Measurements from ENCODE around the gene IFIH1. TPM values are rescaled to one million over a fixed set of nuclear protein-coding genes. Genes with fewer than 3 reads are reported as not detected.

The IFIH1 gene
- total and polyA plus RNA-seq, 2 experiments from 2014 or later, result 1.2 to 2.5 TPM

DNA sequence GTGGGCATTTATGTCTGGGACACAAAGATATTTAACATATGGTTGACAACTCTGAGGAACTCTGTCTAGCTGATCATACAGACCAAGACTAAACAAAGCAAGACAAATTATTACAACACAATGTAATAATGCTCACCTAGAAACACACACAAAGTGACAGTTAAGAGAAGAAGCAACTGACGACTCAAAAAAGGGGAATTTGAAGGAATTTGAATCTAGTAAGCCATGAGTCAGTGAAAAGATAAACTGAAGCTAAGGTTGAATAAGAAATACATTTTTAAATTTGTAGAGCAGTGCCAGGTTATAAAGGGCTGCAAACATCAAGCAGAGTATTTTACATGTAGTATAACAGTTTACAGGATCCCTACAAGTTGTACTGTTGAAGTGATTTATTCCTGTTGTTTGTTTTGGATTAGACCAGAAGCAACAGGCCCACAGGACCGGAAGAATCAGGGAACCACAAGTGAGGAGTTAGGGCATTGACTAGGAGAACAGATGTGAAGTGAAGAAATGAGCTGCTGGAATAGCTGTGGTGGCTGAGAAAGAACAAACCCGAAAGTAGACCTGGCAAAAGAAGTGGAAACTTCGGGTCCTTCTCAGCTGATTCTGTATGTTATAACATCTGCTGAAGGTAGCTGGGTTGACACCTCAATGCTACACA is 35.6 kb downstream of the IFIH1 start (continued):
- TF ChIP-seq, protein P1, sequence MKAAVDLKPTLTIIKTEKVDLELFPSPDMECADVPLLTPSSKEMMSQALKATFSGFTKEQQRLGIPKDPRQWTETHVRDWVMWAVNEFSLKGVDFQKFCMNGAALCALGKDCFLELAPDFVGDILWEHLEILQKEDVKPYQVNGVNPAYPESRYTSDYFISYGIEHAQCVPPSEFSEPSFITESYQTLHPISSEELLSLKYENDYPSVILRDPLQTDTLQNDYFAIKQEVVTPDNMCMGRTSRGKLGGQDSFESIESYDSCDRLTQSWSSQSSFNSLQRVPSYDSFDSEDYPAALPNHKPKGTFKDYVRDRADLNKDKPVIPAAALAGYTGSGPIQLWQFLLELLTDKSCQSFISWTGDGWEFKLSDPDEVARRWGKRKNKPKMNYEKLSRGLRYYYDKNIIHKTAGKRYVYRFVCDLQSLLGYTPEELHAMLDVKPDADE (IDR thresholded peaks at IDR 0.05), result no peak
- no peak for TF ChIP-seq ZNF114 (CRISPR knock-in tag; IDR thresholded peaks at IDR 0.05)
- TF ChIP-seq STAT1 (IDR thresholded peaks at IDR 0.05; ENCODE audit: unreplicated experiment), result no peak

- Mint-ChIP-seq H3K9me3 (no peaks in the 10 kb centered on the region), H3K27me3 (ENCODE audit: insufficient read depth, low read depth, poor library complexity) (peaks cover 2% of the 10 kb centered on the region), H3K4me1 (peaks cover 3% of the 10 kb centered on the region; the same call in 1 of the 3 replicates), H3K4me3 (no peak overlapping the region), H3K36me3 (ENCODE audit: low read depth) (no peaks in the 10 kb centered on the region), H3K27ac (no peak overlapping the region)
- H3K9me2 ChIP-seq (ENCODE audit: insufficient read depth), result no peaks in the 10 kb centered on the region
- no peaks in the 10 kb centered on the region for H3K4me1 ChIP-seq (ENCODE audit: insufficient read depth)
- no peak overlapping the region for H3K27ac ChIP-seq (ENCODE audit: low read depth)
- no peaks in the 10 kb centered on the region for H3K79me2 ChIP-seq (replicated peaks; ENCODE audit: insufficient read depth)
- no peak overlapping the region for H2AFZ ChIP-seq
- H3K27me3 ChIP-seq (ENCODE audit: insufficient read depth), result no peaks in the 10 kb centered on the region
- TF ChIP-seq, protein P2, sequence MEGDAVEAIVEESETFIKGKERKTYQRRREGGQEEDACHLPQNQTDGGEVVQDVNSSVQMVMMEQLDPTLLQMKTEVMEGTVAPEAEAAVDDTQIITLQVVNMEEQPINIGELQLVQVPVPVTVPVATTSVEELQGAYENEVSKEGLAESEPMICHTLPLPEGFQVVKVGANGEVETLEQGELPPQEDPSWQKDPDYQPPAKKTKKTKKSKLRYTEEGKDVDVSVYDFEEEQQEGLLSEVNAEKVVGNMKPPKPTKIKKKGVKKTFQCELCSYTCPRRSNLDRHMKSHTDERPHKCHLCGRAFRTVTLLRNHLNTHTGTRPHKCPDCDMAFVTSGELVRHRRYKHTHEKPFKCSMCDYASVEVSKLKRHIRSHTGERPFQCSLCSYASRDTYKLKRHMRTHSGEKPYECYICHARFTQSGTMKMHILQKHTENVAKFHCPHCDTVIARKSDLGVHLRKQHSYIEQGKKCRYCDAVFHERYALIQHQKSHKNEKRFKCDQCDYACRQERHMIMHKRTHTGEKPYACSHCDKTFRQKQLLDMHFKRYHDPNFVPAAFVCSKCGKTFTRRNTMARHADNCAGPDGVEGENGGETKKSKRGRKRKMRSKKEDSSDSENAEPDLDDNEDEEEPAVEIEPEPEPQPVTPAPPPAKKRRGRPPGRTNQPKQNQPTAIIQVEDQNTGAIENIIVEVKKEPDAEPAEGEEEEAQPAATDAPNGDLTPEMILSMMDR (conservative IDR thresholded peaks at IDR 0.05; ENCODE audit: low read depth in 2 of 2), result peak; percentile 33 to 58; a peak in 3 of 4 replicates
- TF ChIP-seq CREB1 (CRISPR knock-in tag; IDR thresholded peaks at IDR 0.05; ENCODE audit: low read depth), result no peak
- TF ChIP-seq EZH2phosphoT487 (IDR thresholded peaks at IDR 0.05; ENCODE audit: unreplicated experiment), result no peak
- no peak for TF ChIP-seq ZNF114 (CRISPR knock-in tag; IDR thresholded peaks at IDR 0.05)
- ATAC-seq (no peak), DNase-seq (ENCODE audit: low spot score) (peak; percentile 27)
- no peaks in the 10 kb centered on the region for H4K20me1 ChIP-seq (replicated peaks; ENCODE audit: insufficient read depth)
- H3F3A ChIP-seq (replicated peaks; ENCODE audit: low read depth), result no peaks in the 10 kb centered on the region
- H3K36me3 ChIP-seq (ENCODE audit: insufficient read depth), result no peaks in the 10 kb centered on the region
- H3K4me3 ChIP-seq, result no peak overlapping the region
- H3K4me2 ChIP-seq, result no peak overlapping the region
These were observed 37.8 kb downstream of the IFIH1 start for GRCh38 chr2:162280654-162281053.

GRCh38 chr2:162277381-162277780 is 41.1 kb downstream of the IFIH1 start:
- Mint-ChIP-seq H3K27ac (no peak overlapping the region), H3K4me3 (no peak overlapping the region), H3K4me1 (peaks cover 4% of the 10 kb centered on the region; the same call in 2 of the 3 replicates), H3K9me3 (no peaks in the 10 kb centered on the region), H3K27me3 (ENCODE audit: insufficient read depth, low read depth, poor library complexity) (peaks cover 2% of the 10 kb centered on the region), H3K36me3 (ENCODE audit: low read depth) (no peaks in the 10 kb centered on the region)
- H3K4me3 ChIP-seq, result no peak overlapping the region
- no peak overlapping the region for H3K4me2 ChIP-seq
- H3K9me2 ChIP-seq (ENCODE audit: insufficient read depth), result no peaks in the 10 kb centered on the region
- DNase-seq (ENCODE audit: low spot score) (no peak), ATAC-seq (no peak)
- no peaks in the 10 kb centered on the region for H3K4me1 ChIP-seq (ENCODE audit: insufficient read depth)
- H3K79me2 ChIP-seq (replicated peaks; ENCODE audit: insufficient read depth), result no peaks in the 10 kb centered on the region
- no peaks in the 10 kb centered on the region for H3K36me3 ChIP-seq (ENCODE audit: insufficient read depth)
- no peaks in the 10 kb centered on the region for H3K27me3 ChIP-seq (ENCODE audit: insufficient read depth)
- H3F3A ChIP-seq (replicated peaks; ENCODE audit: low read depth), result no peaks in the 10 kb centered on the region
- H3K27ac ChIP-seq (ENCODE audit: low read depth), result no peak overlapping the region
- H4K20me1 ChIP-seq (replicated peaks; ENCODE audit: insufficient read depth), result no peaks in the 10 kb centered on the region
- no peak overlapping the region for H2AFZ ChIP-seq
- TF ChIP-seq ZNF331 (CRISPR knock-in tag; IDR thresholded peaks at IDR 0.05; ENCODE audit: low read depth), result no peak
- no peak for TF ChIP-seq ZNF462 (CRISPR knock-in tag; IDR thresholded peaks at IDR 0.05)
- no peak for TF ChIP-seq JUNB (IDR thresholded peaks at IDR 0.05; ENCODE audit: unreplicated experiment)
- TF ChIP-seq, protein P1 (IDR thresholded peaks at IDR 0.05), result no peak

Data from GM23338 (cell line).